Measurements from ENCODE around the gene TMSB15B. TPM values are rescaled to one million over a fixed set of nuclear protein-coding genes. Genes with fewer than 3 reads are reported as not detected.

Gene TMSB15B
- polyA plus RNA-seq, 1 donor: 8.9 TPM

Other genes with a start within 250 kb of the TMSB15B start
- gene PLP1, start 185.8 kb upstream of the TMSB15B start, polyA plus RNA-seq (ENCODE audit: insufficient read length): 54.6 TPM
- 35.1 TPM for gene RAB9B, start 130.4 kb upstream of the TMSB15B start, polyA plus RNA-seq (ENCODE audit: insufficient read length)
- gene H2BW1, start 51.1 kb downstream of the TMSB15B start, polyA plus RNA-seq (ENCODE audit: insufficient read length): not detected
- gene H2BW2, start 77.3 kb downstream of the TMSB15B start, polyA plus RNA-seq (ENCODE audit: insufficient read length): 0.40 TPM
- gene TMSB15C, start 113.6 kb downstream of the TMSB15B start, polyA plus RNA-seq (ENCODE audit: insufficient read length): 4.5 TPM
- gene ZCCHC18, start 149.9 kb downstream of the TMSB15B start, polyA plus RNA-seq (ENCODE audit: insufficient read length): 2.5 TPM
- 6.6 TPM for gene SLC25A53, start 194.4 kb downstream of the TMSB15B start, polyA plus RNA-seq (ENCODE audit: insufficient read length)
- gene FAM199X, start 203.8 kb downstream of the TMSB15B start, polyA plus RNA-seq (ENCODE audit: insufficient read length): 15.2 TPM